ENCODE measurements around the gene LRRIQ4.

The LRRIQ4 gene

DNA sequence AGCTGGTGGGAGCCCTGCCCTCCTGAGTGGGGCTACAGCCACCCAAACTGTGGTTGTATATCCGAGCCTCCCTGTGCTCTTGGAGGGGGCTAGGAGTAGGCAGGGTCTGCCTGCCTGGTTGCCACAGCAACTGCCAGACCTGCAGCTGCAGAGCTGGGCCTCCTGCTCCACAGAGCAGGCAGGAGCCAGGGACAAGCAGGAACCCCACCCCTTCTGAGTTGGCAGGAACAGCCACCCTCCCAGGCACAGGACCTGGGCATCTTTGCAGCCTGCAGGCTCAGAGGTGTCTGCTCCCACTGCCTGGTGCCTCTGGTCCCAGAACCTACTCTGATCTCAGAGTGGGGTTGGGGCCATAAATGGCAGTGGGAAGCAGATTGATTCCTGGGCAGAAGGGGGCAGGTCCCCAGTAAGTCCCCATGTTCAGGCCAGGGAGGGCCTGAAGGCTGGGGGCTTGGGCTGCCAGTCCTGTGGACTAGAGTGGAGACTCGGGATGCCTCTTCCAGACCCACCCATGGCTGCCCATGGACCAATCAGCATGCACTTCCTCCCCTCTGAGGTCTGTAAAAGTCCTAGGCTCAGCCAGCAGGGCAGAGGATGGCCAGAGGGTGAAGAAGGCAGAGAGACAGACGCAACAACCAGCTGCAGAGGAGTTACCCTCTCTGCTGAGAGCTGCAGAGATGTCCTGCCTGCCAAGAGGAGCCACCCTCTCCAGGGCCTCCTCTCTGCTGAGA lies 67.3 kb downstream of the LRRIQ4 start:
- H4K8ac ChIP-seq (ENCODE audit: low read length): no peak overlapping the region
- H2BK5ac ChIP-seq (ENCODE audit: low read depth, low read length, poor library complexity, severe bottlenecking): no peak overlapping the region
- H2AK5ac ChIP-seq (ENCODE audit: low read length, severe bottlenecking): no peak overlapping the region
- H3K36me3 ChIP-seq (ENCODE audit: control insufficient read depth in 1 of 2, insufficient read depth in 2 of 2, low read depth in 1 of 2, low read length in 2 of 2): no peaks in the 10 kb centered on the region
- peak overlapping the region in 1 of 2 experiments; percentile 56 for H3K14ac ChIP-seq (ENCODE audit: low read length in 2 of 2)
- H3K18ac ChIP-seq (ENCODE audit: low read depth in 1 of 2, low read length in 2 of 2): no peak overlapping the region
- H2BK120ac ChIP-seq (ENCODE audit: low read depth, low read length): no peak overlapping the region
- DNase-seq: no peak
- no peak overlapping the region for H3K4ac ChIP-seq (ENCODE audit: low read depth in 1 of 2, low read length in 2 of 2)
- H2BK12ac ChIP-seq (ENCODE audit: low read length in 2 of 2): no peak overlapping the region
- H3K27ac ChIP-seq (ENCODE audit: low read length, poor library complexity, severe bottlenecking): no peak overlapping the region
- no peak overlapping the region for H2BK15ac ChIP-seq (ENCODE audit: low read depth, poor library complexity, severe bottlenecking)
- H4K91ac ChIP-seq (ENCODE audit: low read length): no peak overlapping the region
- H2AFZ ChIP-seq (ENCODE audit: low read depth, low read length): no peak overlapping the region
- no peak overlapping the region for H3K9ac ChIP-seq (ENCODE audit: low read length)
- no peak overlapping the region for H3K23ac ChIP-seq (ENCODE audit: low read length in 2 of 2)
- H3K79me1 ChIP-seq (replicated peaks; ENCODE audit: low read length, poor library complexity, severe bottlenecking): no peaks in the 10 kb centered on the region
- H3K9me3 ChIP-seq (ENCODE audit: control insufficient read depth, low read length): no peaks in the 10 kb centered on the region
- H3K4me1 ChIP-seq (ENCODE audit: control insufficient read depth, insufficient read depth, low read depth, low read length): peaks cover 3% of the 10 kb centered on the region
- peaks cover 0 to 4% of the 10 kb centered on the region in 2 experiments for H3K27me3 ChIP-seq (ENCODE audit: control insufficient read depth in 1 of 2, insufficient read depth in 1 of 2, low read length in 2 of 2)
- no peak overlapping the region for H3K4me3 ChIP-seq (ENCODE audit: insufficient read depth in 1 of 2, low read depth in 1 of 2, low read length in 2 of 2)
- 68% methylated on average over 3 of the region's 3 CpGs for WGBS
- H3K4me2 ChIP-seq (ENCODE audit: low read length, poor library complexity, severe bottlenecking): no peak overlapping the region

GRCh38 chr3:169880576-169881250 lies 68.0 kb downstream of the LRRIQ4 start:
- Histone ChIP-seq H4K8ac (ENCODE audit: low read length) (no peak overlapping the region), H3K27me3 (ENCODE audit: control insufficient read depth in 1 of 2, insufficient read depth in 1 of 2, low read length in 2 of 2) (peaks cover 0 to 4% of the 10 kb centered on the region in 2 experiments), H3K36me3 (ENCODE audit: control insufficient read depth in 1 of 2, insufficient read depth in 2 of 2, low read depth in 1 of 2, low read length in 2 of 2) (no peaks in the 10 kb centered on the region), H3K4ac (ENCODE audit: low read depth in 1 of 2, low read length in 2 of 2) (no peak overlapping the region), H2BK12ac (ENCODE audit: low read length in 2 of 2) (no peak overlapping the region), H2AK5ac (ENCODE audit: low read length, severe bottlenecking) (no peak overlapping the region), H3K4me3 (ENCODE audit: insufficient read depth in 1 of 2, low read depth in 1 of 2, low read length in 2 of 2) (no peak overlapping the region), H3K14ac (ENCODE audit: low read length in 2 of 2) (peak overlapping the region in 1 of 2 experiments; percentile 56), H3K9me3 (ENCODE audit: control insufficient read depth, low read length) (no peaks in the 10 kb centered on the region), H3K23ac (ENCODE audit: low read length in 2 of 2) (no peak overlapping the region), H3K79me1 (replicated peaks; ENCODE audit: low read length, poor library complexity, severe bottlenecking) (no peaks in the 10 kb centered on the region), H3K18ac (ENCODE audit: low read depth in 1 of 2, low read length in 2 of 2) (no peak overlapping the region), H3K4me2 (ENCODE audit: low read length, poor library complexity, severe bottlenecking) (no peak overlapping the region), H2AFZ (ENCODE audit: low read depth, low read length) (no peak overlapping the region), H4K91ac (ENCODE audit: low read length) (no peak overlapping the region), H3K27ac (ENCODE audit: low read length, poor library complexity, severe bottlenecking) (no peak overlapping the region), H2BK15ac (ENCODE audit: low read depth, poor library complexity, severe bottlenecking) (no peak overlapping the region), H2BK120ac (ENCODE audit: low read depth, low read length) (no peak overlapping the region), H3K4me1 (ENCODE audit: control insufficient read depth, insufficient read depth, low read depth, low read length) (peaks cover 3% of the 10 kb centered on the region), H2BK5ac (ENCODE audit: low read depth, low read length, poor library complexity, severe bottlenecking) (no peak overlapping the region), H3K9ac (ENCODE audit: low read length) (no peak overlapping the region)
- DNase-seq: no peak
- 87% methylated on average over 3 of the region's 4 CpGs for WGBS

- Histone ChIP-seq H3K18ac (ENCODE audit: low read depth in 1 of 2, low read length in 2 of 2) (no peak overlapping the region), H3K9ac (ENCODE audit: low read length) (no peak overlapping the region), H2BK15ac (ENCODE audit: low read depth, poor library complexity, severe bottlenecking) (no peak overlapping the region), H3K4me1 (ENCODE audit: control insufficient read depth, insufficient read depth, low read depth, low read length) (no peaks in the 10 kb centered on the region), H3K9me3 (ENCODE audit: control insufficient read depth, low read length) (no peaks in the 10 kb centered on the region), H2BK5ac (ENCODE audit: low read depth, low read length, poor library complexity, severe bottlenecking) (peak overlapping the region; percentile 31), H3K79me1 (replicated peaks; ENCODE audit: low read length, poor library complexity, severe bottlenecking) (no peaks in the 10 kb centered on the region), H3K27ac (ENCODE audit: low read length, poor library complexity, severe bottlenecking) (no peak overlapping the region), H2BK120ac (ENCODE audit: low read depth, low read length) (no peak overlapping the region), H3K4ac (ENCODE audit: low read depth in 1 of 2, low read length in 2 of 2) (no peak overlapping the region), H3K36me3 (ENCODE audit: control insufficient read depth in 1 of 2, insufficient read depth in 2 of 2, low read depth in 1 of 2, low read length in 2 of 2) (no peaks in the 10 kb centered on the region), H3K4me3 (ENCODE audit: insufficient read depth in 1 of 2, low read depth in 1 of 2, low read length in 2 of 2) (no peak overlapping the region), H3K4me2 (ENCODE audit: low read length, poor library complexity, severe bottlenecking) (no peak overlapping the region), H3K23ac (ENCODE audit: low read length in 2 of 2) (no peak overlapping the region), H2AFZ (ENCODE audit: low read depth, low read length) (no peak overlapping the region), H4K8ac (ENCODE audit: low read length) (no peak overlapping the region), H3K14ac (ENCODE audit: low read length in 2 of 2) (no peak overlapping the region), H4K91ac (ENCODE audit: low read length) (no peak overlapping the region), H3K27me3 (ENCODE audit: control insufficient read depth in 1 of 2, insufficient read depth in 1 of 2, low read length in 2 of 2) (no peaks in the 10 kb centered on the region), H2BK12ac (ENCODE audit: low read length in 2 of 2) (no peak overlapping the region), H2AK5ac (ENCODE audit: low read length, severe bottlenecking) (no peak overlapping the region)
- no peak for DNase-seq
- 79% methylated on average over 5 of the region's 5 CpGs for WGBS
These were observed 74.0 kb downstream of the LRRIQ4 start for GRCh38 chr3:169886671-169887070.

Measured in mesenchymal stem cell (in vitro differentiated cells and primary cell).